Measurements from ENCODE around the gene ICAM2.

- TF ChIP-seq CTCF (IDR thresholded peaks at IDR 0.05; ENCODE audit: extremely low read depth in 1 of 2, insufficient read depth in 1 of 2, low read depth in 1 of 2, low read length in 2 of 2) (no peak), POLR2A (IDR thresholded peaks at IDR 0.05; ENCODE audit: low read depth, low read length) (no peak)
These were observed 32.7 kb upstream of the ICAM2 start for GRCh38 chr17:64053101-64053500.
